DND-41 (cell line): ENCODE measurements around the gene FOXO6.

Experiments used
- CTCF ChIP-seq: IDR thresholded peaks from 2 replicates; pipeline ENCODE4 v1.5.1; 2012; ENCODE audit warnings: borderline replicate concordance, low read length, moderate library complexity, mild to moderate bottlenecking; ENCODE audit not compliant: poor library complexity, severe bottlenecking; ENCODE audit errors: extremely low read depth
- EZH2 ChIP-seq: IDR thresholded peaks from 3 replicates; pipeline ENCODE4 v1.6.1; 2012; ENCODE audit warnings: borderline replicate concordance, low read depth, mild to moderate bottlenecking, moderate library complexity, low read length, inconsistent platforms; ENCODE audit not compliant: severe bottlenecking

GRCh38 chr1:41356752-41357151 is 4.5 kb upstream of the FOXO6 start:
- TF ChIP-seq EZH2 (no peak), CTCF (no peak)
